HG03064 (cell line): ENCODE measurements around the gene AKT2.

ENCODE experiments used
- ATAC-seq: cut with Tn5 transposase; IDR thresholded peaks from one replicate; pipeline ENCODE4 v1.9.1; 2021; ENCODE audit warnings: low read depth; ENCODE audit not compliant: unreplicated experiment

The AKT2 gene

GRCh38 chr19:40255619-40256166 is 29.5 kb downstream of the AKT2 start:
- ATAC-seq = no peak

GRCh38 chr19:40254714-40255418 is 30.3 kb downstream of the AKT2 start:
- no peak for ATAC-seq

GRCh38 chr19:40253611-40254092 is 31.5 kb downstream of the AKT2 start:
- ATAC-seq = no peak

GRCh38 chr19:40252395-40252794 is 32.8 kb downstream of the AKT2 start:
- ATAC-seq = no peak

DNA sequence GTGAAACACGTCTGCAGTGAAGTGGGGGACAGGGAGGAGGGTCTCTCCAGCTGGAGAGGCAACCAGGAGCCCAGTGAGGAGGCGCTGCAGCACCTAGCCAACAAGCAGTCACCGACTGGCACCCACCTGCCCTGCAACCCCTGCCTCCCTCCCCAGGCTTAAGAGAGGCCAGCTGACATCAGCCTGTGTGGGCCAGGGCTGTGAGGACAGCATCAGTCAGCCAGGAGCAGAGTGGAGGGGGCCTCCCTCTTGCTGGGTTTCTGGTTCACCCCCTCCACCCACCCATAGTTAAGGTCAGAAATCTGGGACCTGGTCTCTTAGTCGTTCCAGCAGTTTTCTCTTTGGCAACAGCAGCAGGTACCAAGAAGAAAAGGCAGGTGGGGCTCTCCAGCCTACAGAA is 33.2 kb downstream of the AKT2 start:
- ATAC-seq = no peak

DNA sequence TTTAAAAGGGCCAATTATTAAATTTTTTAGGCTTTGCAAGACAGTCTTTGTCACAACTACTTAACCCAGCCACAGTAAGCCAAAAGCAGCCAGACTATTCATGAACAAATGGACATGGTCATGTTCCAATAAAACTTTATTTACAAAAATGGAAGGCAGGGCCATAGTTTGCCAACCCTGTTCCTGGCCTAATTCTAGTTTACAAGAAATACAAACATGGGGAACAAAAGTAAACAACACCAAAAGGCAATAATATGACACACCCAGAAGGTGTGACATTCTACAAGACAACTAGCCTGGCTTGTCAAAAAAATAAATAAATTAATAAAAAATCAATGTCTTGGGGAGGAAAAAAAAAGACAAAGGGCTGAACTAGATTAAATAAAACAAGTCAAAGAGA is 33.9 kb downstream of the AKT2 start:
- no peak for ATAC-seq

DNA sequence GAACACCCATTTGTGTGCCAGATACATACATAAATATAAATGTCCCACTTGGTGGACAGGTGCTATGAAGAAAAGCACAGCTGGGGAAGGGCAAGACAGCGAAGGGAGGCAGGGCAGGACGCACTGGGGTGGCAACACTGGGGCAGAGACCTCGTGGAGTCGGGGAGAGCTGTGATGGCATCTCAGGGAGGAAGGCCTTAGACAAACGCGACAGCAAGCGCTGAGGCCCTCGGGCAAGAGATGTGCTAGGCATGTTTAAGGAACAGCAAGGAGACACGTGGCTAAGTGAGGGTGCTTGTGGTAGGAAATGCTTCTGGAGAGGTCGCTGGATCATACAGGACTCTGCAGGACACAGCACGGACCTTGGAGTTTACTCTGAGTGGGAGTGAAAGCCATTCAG is 35.4 kb downstream of the AKT2 start:
- ATAC-seq = no peak

DNA sequence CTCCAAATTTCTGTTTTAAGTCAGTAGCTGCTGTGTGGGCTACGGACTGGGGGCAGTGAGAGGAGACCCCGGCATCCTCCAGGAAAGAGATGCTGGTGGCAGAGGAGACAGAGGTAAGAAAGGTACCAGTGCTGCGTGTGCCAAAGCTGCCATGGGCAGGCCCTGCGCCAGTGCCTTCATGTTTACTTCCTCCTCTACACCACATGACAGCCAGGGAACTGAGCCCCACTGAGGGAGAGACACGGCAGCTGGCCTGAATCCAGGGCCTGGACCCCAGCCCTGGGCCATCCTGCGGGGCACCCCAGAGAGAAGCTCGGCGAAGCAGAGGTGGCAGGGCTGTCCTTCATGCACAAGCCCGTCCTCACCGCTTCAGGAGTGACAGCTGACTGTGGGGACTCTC is 35.9 kb downstream of the AKT2 start:
- no peak for ATAC-seq

GRCh38 chr19:40247735-40248262 is 37.3 kb downstream of the AKT2 start:
- ATAC-seq = no peak

- ATAC-seq = no peak
These were observed 38.0 kb downstream of the AKT2 start for GRCh38 chr19:40247178-40247577.

- no peak for ATAC-seq
These were observed 38.7 kb downstream of the AKT2 start for GRCh38 chr19:40246292-40247073.

GRCh38 chr19:40245506-40246128 is 39.5 kb downstream of the AKT2 start:
- ATAC-seq = no peak

DNA sequence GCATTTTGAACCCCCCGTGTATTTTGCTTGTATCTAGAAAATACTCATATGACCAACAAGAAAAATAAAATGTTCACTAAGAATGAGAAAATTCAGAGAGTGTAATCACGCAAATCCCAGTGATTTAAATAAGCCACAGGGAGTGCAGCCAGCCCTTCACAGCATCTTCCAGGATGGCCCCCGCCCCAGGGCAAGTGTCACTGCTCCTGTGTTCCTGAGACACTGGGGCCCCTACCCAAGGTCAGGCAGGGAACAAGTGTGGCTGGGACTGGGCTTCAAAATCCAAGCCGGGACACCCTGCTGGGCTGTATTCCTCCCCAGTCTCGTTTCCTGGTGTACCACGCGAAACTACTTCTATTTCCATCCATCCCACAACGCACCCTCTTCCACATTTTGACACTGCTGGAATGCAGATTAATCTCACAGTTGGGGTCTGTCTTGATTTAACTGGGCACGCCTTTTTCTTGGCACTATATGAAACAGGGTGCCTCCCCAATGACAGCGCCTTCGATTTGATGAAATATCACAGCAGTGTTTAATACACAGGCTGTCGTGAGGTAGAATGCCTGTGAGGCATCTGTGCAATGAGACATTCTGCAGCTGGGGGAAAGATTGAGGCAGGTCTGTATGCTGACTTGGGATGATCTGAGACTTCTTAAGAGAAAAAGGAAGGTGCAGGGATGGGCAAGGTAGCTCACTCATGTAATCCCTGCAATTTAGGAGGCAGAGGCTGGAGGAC is 40.4 kb downstream of the AKT2 start:
- no peak for ATAC-seq

DNA sequence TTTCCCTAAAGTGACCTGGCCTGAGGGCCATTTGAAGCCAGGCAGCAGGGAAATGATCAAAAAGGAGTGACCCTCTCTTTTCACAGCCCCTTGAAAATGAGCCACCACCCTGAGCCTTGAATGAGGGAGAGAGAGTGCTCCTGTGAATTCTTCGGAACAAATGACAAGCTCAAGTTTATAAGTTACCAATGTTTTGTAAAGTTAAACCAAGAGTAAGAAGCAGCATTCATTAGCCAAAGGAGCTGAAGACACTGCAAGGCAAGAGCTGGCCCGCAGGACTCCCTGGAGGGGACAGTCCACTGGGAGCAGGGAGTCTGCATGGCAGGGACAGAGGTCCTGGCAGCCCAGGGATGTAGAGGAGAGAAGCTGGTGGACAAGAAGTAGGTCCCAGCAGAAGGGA is 42.0 kb downstream of the AKT2 start:
- no peak for ATAC-seq

GRCh38 chr19:40242480-40242879 is 42.7 kb downstream of the AKT2 start:
- no peak for ATAC-seq

GRCh38 chr19:40241809-40242384 is 43.2 kb downstream of the AKT2 start:
- no peak for ATAC-seq

- ATAC-seq = no peak
These were observed 43.9 kb downstream of the AKT2 start for GRCh38 chr19:40241125-40241808.

GRCh38 chr19:40240332-40240731 is 44.8 kb downstream of the AKT2 start:
- ATAC-seq = no peak

DNA sequence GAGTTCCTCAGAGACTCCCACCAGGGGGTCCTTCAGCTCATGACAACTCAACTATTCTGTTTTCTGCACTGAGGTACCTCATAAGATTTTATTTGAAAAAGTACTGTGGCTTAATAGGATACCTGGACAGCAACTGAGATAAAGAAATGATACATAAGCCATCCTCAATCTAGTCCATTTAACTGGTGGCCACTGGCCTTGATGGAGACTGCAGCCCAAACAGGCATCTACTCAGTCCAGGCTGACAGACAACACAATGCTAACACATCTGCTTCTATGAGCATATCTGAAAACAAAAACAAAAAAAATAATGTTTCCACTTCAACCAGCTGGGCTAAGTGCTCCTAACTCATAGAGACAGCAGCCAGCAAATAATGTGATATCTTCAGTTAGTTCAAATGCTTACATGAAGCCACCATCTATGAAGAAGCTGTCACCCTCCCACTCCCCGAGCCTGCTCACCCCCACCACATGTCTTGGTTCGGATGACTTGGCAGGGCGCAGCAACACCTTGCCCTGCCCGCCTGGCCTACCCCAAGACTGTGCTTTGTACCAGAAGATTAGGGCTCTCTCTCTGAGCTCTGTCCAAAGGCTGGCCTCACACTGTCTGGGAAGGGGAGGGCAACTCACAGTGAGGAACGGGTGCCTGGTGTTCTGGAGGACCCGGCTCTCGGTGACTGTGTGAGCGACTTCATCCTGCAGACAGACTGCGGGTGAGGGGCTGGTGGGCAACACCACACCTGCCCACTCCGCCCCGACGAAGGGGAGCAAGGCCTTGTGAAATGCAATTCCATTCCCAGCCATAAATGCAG is 45.5 kb downstream of the AKT2 start:
- ATAC-seq = no peak
